BLaER1 (cell line): ENCODE results near the gene JAKMIP2.
A peak's percentile ranks its signal among the peaks of the same experiment; 100 is the strongest.
"Not testable (repeated sequence)": the region's sequence is repeated elsewhere in the genome, so short reads cannot be mapped to it uniquely, and the experiment has no call there.

Experiments used
- H3K27ac ChIP-seq: shearing (Covaris generic); formaldehyde crosslinking; 2 replicates; pipeline ENCODE4 v1.8.1; 2022
- H3K27me3 ChIP-seq: shearing (Covaris generic); formaldehyde crosslinking; 2 replicates; pipeline ENCODE4 v1.8.1; 2022
- H3K36me3 ChIP-seq: shearing (Covaris generic); formaldehyde crosslinking; 2 replicates; pipeline ENCODE4 v1.8.1; 2022
- H3K4me1 ChIP-seq: shearing (Covaris generic); formaldehyde crosslinking; 2 replicates; pipeline ENCODE4 v1.8.1; 2022
- H3K4me2 ChIP-seq: shearing (Covaris generic); formaldehyde crosslinking; 2 replicates; pipeline ENCODE4 v1.8.1; 2022
- H3K4me3 ChIP-seq: shearing (Covaris generic); formaldehyde crosslinking; 2 replicates; pipeline ENCODE4 v1.8.1; 2022
- H3K9ac ChIP-seq: shearing (Covaris generic); formaldehyde crosslinking; 2 replicates; pipeline ENCODE4 v1.8.1; 2022
- H3K9me3 ChIP-seq: shearing (Covaris generic); formaldehyde crosslinking; 2 replicates; pipeline ENCODE4 v1.8.1; 2022
- H4K20me1 ChIP-seq: shearing (Covaris generic); formaldehyde crosslinking; 2 replicates; pipeline ENCODE4 v1.8.1; 2022
- Cebpa-rat ChIP-seq: shearing (Covaris generic); IDR thresholded peaks from 2 replicates; pipeline ENCODE4 v1.8.1; 2022

JAKMIP2 gene

GRCh38 chr5:147557876-147558745 is 224.4 kb downstream of the JAKMIP2 start:
- no peak overlapping the region for H3K4me3 ChIP-seq
- no peaks in the 10 kb centered on the region for H4K20me1 ChIP-seq
- no peak overlapping the region for H3K27ac ChIP-seq
- H3K36me3 ChIP-seq, result no peaks in the 10 kb centered on the region
- H3K9ac ChIP-seq, result no peak overlapping the region
- H3K9me3 ChIP-seq, result no peaks in the 10 kb centered on the region
- no peaks in the 10 kb centered on the region for H3K4me1 ChIP-seq
- TF ChIP-seq Cebpa-rat, result 0 out of 2 replicates have a peak, but pooled peaks have one; percentile 47
- no peaks in the 10 kb centered on the region for H3K27me3 ChIP-seq
- no peak overlapping the region for H3K4me2 ChIP-seq

GRCh38 chr5:147555176-147555575 is 227.4 kb downstream of the JAKMIP2 start:
- Histone ChIP-seq H3K4me3 (no peak overlapping the region), H3K9ac (no peak overlapping the region), H3K4me1 (peaks cover 8% of the 10 kb centered on the region), H3K4me2 (no peak overlapping the region), H3K27ac (no peak overlapping the region), H3K9me3 (peaks cover 6% of the 10 kb centered on the region), H3K27me3 (no peaks in the 10 kb centered on the region), H4K20me1 (no peaks in the 10 kb centered on the region), H3K36me3 (no peaks in the 10 kb centered on the region)
- TF ChIP-seq Cebpa-rat, result no peak

- no peak for TF ChIP-seq Cebpa-rat
- no peak overlapping the region for H3K9ac ChIP-seq
- H4K20me1 ChIP-seq, result no peaks in the 10 kb centered on the region
- no peak overlapping the region for H3K4me3 ChIP-seq
- H3K36me3 ChIP-seq, result no peaks in the 10 kb centered on the region
- H3K27me3 ChIP-seq, result no peaks in the 10 kb centered on the region
- no peak overlapping the region for H3K4me2 ChIP-seq
- no peak overlapping the region for H3K27ac ChIP-seq
- H3K4me1 ChIP-seq, result peaks cover 8% of the 10 kb centered on the region
- H3K9me3 ChIP-seq, result peaks cover 7% of the 10 kb centered on the region
Observed at GRCh38 chr5:147554261-147554817, 228.2 kb downstream of the JAKMIP2 start.

GRCh38 chr5:147553817-147554216 is 228.7 kb downstream of the JAKMIP2 start:
- not testable (repeated sequence) for H3K27ac ChIP-seq

GRCh38 chr5:147552897-147553296 is 229.6 kb downstream of the JAKMIP2 start:
- no peaks in the 10 kb centered on the region for H3K27me3 ChIP-seq

More at GRCh38 chr5:147553817-147554216, 228.7 kb downstream of the JAKMIP2 start:
- H3K4me3 ChIP-seq, H3K27me3 ChIP-seq, H3K36me3 ChIP-seq, H3K4me1 ChIP-seq, H3K9me3 ChIP-seq, H3K4me2 ChIP-seq, H4K20me1 ChIP-seq, H3K9ac ChIP-seq: not testable (repeated sequence)

GRCh38 chr5:147551677-147552076 is 230.9 kb downstream of the JAKMIP2 start:
- Histone ChIP-seq H3K27me3 (no peaks in the 10 kb centered on the region), H3K36me3 (no peaks in the 10 kb centered on the region), H3K4me2 (peak overlapping the region; percentile 29), H3K4me1 (peaks cover 8% of the 10 kb centered on the region), H3K9me3 (peaks cover 7% of the 10 kb centered on the region), H3K9ac (no peak overlapping the region), H3K27ac (no peak overlapping the region), H4K20me1 (no peaks in the 10 kb centered on the region), H3K4me3 (no peak overlapping the region)
- no peak for TF ChIP-seq Cebpa-rat

More at GRCh38 chr5:147552897-147553296, 229.6 kb downstream of the JAKMIP2 start:
- Histone ChIP-seq H3K9me3 (peaks cover 7% of the 10 kb centered on the region), H3K4me3 (no peak overlapping the region), H3K4me1 (peaks cover 8% of the 10 kb centered on the region), H3K27ac (no peak overlapping the region), H3K4me2 (no peak overlapping the region), H3K36me3 (no peaks in the 10 kb centered on the region), H3K9ac (no peak overlapping the region), H4K20me1 (no peaks in the 10 kb centered on the region)
- no peak for TF ChIP-seq Cebpa-rat

- Histone ChIP-seq H4K20me1 (no peaks in the 10 kb centered on the region), H3K9ac (no peak overlapping the region), H3K27me3 (no peaks in the 10 kb centered on the region), H3K4me2 (no peak overlapping the region), H3K27ac (no peak overlapping the region), H3K36me3 (no peaks in the 10 kb centered on the region), H3K9me3 (peaks cover 7% of the 10 kb centered on the region), H3K4me3 (no peak overlapping the region), H3K4me1 (peaks cover 8% of the 10 kb centered on the region)
- no peak for TF ChIP-seq Cebpa-rat
Observed at GRCh38 chr5:147547730-147548129, 234.8 kb downstream of the JAKMIP2 start.

GRCh38 chr5:147544556-147544955 is 238.0 kb downstream of the JAKMIP2 start:
- H3K4me3 ChIP-seq, result no peak overlapping the region
- H3K36me3 ChIP-seq, result no peaks in the 10 kb centered on the region
- TF ChIP-seq Cebpa-rat, result no peak
- no peaks in the 10 kb centered on the region for H3K27me3 ChIP-seq
- H3K9me3 ChIP-seq, result no peaks in the 10 kb centered on the region
- no peaks in the 10 kb centered on the region for H4K20me1 ChIP-seq
- no peaks in the 10 kb centered on the region for H3K4me1 ChIP-seq
- no peak overlapping the region for H3K9ac ChIP-seq
- H3K27ac ChIP-seq, result no peak overlapping the region
- no peak overlapping the region for H3K4me2 ChIP-seq

GRCh38 chr5:147539053-147539452 is 243.5 kb downstream of the JAKMIP2 start:
- TF ChIP-seq Cebpa-rat, result no peak
- H4K20me1 ChIP-seq, result no peaks in the 10 kb centered on the region
- no peaks in the 10 kb centered on the region for H3K36me3 ChIP-seq
- H3K4me1 ChIP-seq, result no peaks in the 10 kb centered on the region
- H3K9me3 ChIP-seq, result no peaks in the 10 kb centered on the region
- H3K4me2 ChIP-seq, result no peak overlapping the region
- no peaks in the 10 kb centered on the region for H3K27me3 ChIP-seq
- no peak overlapping the region for H3K27ac ChIP-seq
- no peak overlapping the region for H3K9ac ChIP-seq
- H3K4me3 ChIP-seq, result no peak overlapping the region

- no peaks in the 10 kb centered on the region for H3K9me3 ChIP-seq
- no peak overlapping the region for H3K4me2 ChIP-seq
- H4K20me1 ChIP-seq, result no peaks in the 10 kb centered on the region
- no peak overlapping the region for H3K27ac ChIP-seq
- no peak overlapping the region for H3K4me3 ChIP-seq
- no peaks in the 10 kb centered on the region for H3K27me3 ChIP-seq
- H3K9ac ChIP-seq, result no peak overlapping the region
- no peaks in the 10 kb centered on the region for H3K4me1 ChIP-seq
- TF ChIP-seq Cebpa-rat, result no peak
- H3K36me3 ChIP-seq, result no peaks in the 10 kb centered on the region
Observed at GRCh38 chr5:147538236-147538635, 244.3 kb downstream of the JAKMIP2 start.
